ENCODE measurements around the gene ZNF280D.

GRCh38 chr15:56754772-56755370 is 21.6 kb upstream of the ZNF280D start:
- TF ChIP-seq, protein P1, sequence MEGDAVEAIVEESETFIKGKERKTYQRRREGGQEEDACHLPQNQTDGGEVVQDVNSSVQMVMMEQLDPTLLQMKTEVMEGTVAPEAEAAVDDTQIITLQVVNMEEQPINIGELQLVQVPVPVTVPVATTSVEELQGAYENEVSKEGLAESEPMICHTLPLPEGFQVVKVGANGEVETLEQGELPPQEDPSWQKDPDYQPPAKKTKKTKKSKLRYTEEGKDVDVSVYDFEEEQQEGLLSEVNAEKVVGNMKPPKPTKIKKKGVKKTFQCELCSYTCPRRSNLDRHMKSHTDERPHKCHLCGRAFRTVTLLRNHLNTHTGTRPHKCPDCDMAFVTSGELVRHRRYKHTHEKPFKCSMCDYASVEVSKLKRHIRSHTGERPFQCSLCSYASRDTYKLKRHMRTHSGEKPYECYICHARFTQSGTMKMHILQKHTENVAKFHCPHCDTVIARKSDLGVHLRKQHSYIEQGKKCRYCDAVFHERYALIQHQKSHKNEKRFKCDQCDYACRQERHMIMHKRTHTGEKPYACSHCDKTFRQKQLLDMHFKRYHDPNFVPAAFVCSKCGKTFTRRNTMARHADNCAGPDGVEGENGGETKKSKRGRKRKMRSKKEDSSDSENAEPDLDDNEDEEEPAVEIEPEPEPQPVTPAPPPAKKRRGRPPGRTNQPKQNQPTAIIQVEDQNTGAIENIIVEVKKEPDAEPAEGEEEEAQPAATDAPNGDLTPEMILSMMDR (IDR thresholded peaks at IDR 0.05): no peak
- TF ChIP-seq POLR2A (IDR thresholded peaks at IDR 0.05): no peak

Data from adrenal gland (tissue), 5 donors.